LNCAP (cell line): Measurements from ENCODE around the gene HSD17B3.

Experiments used
- CTCF ChIP-seq: fragments of 450-650 bp; IDR thresholded peaks from 2 replicates; pipeline ENCODE4 v1.5.1; 2017; ENCODE audit warnings: mild to moderate bottlenecking

HSD17B3 gene

GRCh38 chr9:96195541-96195940 is 106.4 kb downstream of the HSD17B3 start:
- TF ChIP-seq CTCF = no peak

- TF ChIP-seq CTCF = no peak
Observed at GRCh38 chr9:96193236-96193755, 108.7 kb downstream of the HSD17B3 start.

DNA sequence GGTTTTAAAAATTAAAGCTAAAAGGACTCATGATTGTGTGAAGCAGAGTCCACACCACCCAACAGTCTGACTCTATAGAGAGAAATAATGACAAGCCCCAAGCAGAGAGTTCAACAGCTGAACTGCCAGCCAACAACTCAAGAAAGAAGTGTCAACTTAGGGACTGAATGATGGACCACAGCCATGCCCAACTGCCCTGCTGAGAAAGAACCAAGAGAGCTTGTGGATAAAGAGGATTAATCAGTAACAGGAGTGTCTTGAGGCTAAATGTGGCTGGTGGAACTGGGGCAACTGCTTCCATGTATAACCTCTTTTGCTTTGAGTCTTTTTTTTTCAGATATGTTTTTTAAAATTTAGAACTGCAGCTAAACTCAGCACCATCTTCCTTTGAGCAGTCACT is 109.3 kb downstream of the HSD17B3 start:
- TF ChIP-seq CTCF = no peak

DNA sequence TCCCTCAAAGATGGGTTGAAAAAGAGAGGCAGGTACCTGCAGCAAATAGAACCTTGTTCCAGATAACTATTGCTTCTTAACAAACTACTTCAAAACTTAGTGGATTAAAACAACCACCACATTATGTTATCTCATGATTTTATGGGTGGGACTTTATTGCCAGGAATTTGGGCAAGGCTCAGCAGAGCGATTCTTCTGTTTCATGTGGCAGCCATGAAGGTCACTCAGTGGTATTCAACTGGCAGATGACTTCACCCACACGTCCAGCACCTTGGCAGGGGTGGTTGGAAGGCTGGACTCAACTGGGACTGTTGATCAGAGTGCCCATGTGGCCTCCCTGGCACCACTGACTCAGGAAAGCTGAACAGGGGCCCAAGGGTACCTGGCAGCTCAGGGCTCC is 112.0 kb downstream of the HSD17B3 start:
- TF ChIP-seq CTCF = no peak

DNA sequence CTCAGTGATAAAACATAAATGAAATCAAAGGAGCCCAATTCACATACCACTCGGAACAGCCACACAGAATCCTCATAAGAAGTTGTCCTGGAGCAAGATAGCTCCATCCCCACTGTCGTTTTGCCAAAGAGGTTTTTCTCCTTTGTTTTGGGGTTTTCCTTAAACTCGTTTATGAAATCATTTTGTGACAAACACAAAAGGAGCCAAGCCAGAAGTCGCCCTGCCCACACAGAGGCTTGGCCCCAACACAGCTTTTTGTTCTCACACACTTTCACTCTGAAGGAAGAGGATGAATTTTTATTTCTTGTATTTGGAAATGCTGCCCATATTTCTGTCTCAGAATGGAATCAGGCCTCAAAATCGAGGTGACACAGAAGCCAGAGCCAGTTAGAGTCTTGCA is 113.4 kb downstream of the HSD17B3 start:
- TF ChIP-seq CTCF = no peak

DNA sequence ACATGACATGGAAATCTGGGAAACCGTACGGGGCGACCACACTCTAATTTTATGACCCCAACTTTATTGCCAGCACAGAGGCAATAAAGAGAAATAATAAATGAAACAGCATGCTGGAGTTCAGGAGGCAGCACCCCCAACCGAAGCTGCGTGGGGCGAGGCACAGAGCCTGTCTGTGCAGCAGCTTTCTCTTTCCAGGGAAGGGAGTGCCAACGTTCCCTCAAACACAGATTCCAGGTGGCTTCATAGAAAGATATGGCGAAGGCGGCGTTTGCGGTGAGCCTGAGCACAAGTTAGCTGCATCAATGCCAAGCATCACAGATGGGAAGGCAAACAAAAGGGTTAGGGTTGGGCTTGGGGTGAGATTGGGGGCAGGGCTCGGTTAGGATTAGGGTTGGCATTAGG is 114.8 kb downstream of the HSD17B3 start:
- no peak for TF ChIP-seq CTCF

- no peak for TF ChIP-seq CTCF
Observed at GRCh38 chr9:96186591-96187011, 115.4 kb downstream of the HSD17B3 start.

DNA sequence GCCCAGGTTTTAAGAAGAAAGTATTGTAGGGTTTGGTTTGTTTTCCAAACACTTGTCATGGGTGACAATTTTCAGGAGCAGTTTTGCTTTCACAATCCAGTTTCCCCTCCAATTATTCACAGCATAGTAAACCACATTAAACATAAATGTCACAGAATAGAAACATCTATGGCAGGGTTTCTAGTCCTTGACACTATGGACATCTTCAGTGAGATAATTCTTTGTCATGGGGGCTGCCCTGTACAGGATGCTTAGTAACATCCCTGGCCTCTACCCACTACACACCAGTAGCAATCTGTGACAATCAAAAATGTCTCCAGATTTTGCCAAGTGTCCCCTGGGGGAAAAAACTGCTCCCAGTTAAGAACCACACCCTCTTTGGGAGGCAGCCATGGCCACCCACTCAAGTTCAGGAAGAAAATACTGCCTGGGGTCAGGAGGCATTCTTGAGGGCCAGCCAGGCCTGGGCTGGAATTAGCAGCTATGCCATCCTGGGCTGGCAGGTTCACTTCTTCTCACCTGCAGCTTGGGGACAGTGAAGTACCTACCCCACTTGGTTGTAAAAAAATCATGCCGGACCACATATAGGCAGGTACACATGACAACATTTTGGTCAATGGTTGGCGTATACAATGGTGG is 116.3 kb downstream of the HSD17B3 start:
- TF ChIP-seq CTCF = no peak
